Right ventricle myocardium inferior (tissue), 1 donor: ENCODE measurements around the gene TMEM165. TPM values are rescaled to one million over a fixed set of nuclear protein-coding genes. Genes with fewer than 3 reads are reported as not detected.
A peak's percentile ranks its signal among the peaks of the same experiment; 100 is the strongest.

Experiments
- ATAC-seq: fragments of 200-7000 bp; cut with Tn5 transposase; one replicate; pipeline ENCODE4 v1.9.1; 2020; ENCODE audit warnings: mild to moderate bottlenecking, moderate library complexity
- DNase-seq: peaks from one replicate; pipeline ENCODE4 v3.0.0; 2021; ENCODE audit errors: missing footprints
- intact Hi-C: fragments of 100-400 bp; cut with DNase I; formaldehyde crosslinking; loops from one replicate; pipeline ENCODE4 v1.11.0; 2022
- total RNA-seq: library from RNA; stranded (reverse); fragmentation: NEBNext Ultra II Directional; extraction: Animal tissue kit (Norgen Biotek cat#: 25700); gene quantifications from one replicate; pipeline ENCODE4 v1.2.1, GENCODE V29; 2021
- donor health status: DM: no; HTN: yes; CAD: no; lungs with severe emphysema.

Gene TMEM165
- total RNA-seq, 1 donor from 2014 or later: 38.3 TPM

DNA sequence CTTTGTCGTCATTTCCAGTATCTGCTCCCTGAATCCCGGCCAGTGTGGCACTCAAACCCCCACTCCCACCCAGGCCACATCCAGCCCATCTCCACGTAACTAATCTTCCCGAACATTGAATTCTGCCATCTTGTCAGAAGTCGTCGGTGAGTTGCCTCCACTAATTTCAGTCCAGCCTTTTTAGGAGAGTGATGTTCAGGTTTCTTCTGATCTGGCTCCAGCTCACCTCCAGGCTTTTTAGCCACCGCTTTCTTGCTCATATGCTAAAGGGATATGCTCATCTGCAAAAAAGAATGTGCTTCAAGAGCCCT lies 1.3 kb downstream of the TMEM165 start:
- DNase-seq (no peak), ATAC-seq (no peak)
- intact Hi-C loops: loop anchor here (5.0 kb wide), 2 partner anchors 150 to 455 kb away; partner anchors contain the start of genes CLOCK and EXOC1

DNA sequence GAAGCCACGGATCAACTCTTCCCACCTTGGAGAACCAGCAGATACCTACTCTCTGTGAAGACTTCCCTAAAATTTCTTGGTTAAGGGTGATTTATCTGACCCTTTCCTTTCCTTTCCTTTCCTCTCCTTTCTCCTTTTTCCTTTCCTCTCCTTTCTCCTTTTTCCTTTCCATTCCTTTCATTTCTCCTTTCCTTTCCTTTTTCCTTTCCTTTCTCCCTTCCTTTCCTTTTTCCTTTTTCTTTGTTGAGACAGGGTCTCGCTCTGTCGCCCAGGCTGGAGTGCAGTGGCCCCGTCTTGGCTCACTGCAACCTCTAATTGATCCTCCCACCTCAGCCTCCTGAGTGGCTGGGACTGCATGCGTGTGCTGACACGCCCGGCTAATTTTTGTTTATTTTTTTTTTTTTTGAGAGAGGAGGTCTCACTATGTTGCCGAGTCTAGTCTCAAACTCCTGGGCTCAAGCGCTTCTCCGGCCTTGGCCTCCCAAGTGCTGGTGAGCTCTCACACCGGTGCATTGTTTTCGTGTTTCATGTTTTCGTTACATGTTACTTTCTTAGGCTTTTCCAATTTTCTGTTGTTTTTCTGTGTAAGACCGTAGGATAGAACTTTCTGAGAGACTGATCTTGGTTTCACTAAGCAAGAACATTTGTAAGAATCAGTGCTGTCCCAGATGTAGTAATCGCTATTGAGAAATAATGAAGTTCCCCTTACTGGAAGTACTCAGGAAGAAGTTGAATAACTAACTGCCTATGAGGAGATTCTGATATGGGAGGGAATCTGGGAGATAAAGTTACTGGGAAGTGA lies 2.0 kb downstream of the TMEM165 start:
- ATAC-seq: no peak
- intact Hi-C loops: loop anchor here (5.0 kb wide), 2 partner anchors 150 to 455 kb away; partner anchors contain the start of genes CLOCK and EXOC1
- DNase-seq: no peak

DNA sequence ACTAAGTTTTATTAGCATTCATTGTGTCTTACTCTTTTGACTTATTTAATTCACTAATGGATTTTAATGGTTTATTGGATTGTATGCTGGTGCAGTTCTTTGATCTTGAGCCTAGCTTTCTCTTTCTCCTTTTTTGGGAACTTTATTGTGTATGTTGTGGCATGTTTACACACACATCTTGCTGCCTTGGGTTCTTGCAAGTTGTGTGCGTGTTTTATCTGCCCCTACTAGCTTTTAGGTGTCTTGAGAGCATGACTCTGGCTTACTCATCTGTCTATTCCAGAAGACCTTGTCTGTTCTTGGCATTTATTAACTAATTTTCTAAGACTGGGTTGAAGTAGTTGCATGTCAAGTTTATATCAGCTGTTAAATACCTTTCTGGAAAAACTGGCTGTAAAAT lies 2.7 kb downstream of the TMEM165 start:
- DNase-seq (no peak), ATAC-seq (no peak)
- intact Hi-C loops: loop anchor here (5.0 kb wide), 2 partner anchors 149 to 454 kb away; partner anchors contain the start of genes CLOCK and EXOC1

DNA sequence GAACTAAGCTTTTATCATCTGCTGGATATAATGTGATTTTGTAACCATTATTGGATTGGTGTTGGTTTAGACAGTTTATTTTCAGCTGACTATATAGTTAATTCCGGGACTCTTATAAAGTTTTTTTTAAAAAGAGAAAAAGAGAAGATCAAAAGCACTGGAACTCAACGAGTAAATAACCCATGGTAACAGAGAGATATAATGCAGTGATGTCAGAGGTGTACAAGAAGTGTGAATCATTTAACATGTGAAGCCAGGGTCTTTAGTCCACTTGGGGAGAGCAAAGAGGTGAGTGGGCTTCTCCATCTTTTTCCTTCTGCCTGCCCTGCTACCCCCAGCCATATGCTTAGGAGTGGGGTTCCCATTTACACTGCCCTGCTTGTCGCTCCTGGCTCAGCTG lies 3.2 kb downstream of the TMEM165 start:
- no peak for DNase-seq
- intact Hi-C loops: loop anchor here (5.0 kb wide), 2 partner anchors 148 to 453 kb away; partner anchors contain the start of genes CLOCK and EXOC1

DNA sequence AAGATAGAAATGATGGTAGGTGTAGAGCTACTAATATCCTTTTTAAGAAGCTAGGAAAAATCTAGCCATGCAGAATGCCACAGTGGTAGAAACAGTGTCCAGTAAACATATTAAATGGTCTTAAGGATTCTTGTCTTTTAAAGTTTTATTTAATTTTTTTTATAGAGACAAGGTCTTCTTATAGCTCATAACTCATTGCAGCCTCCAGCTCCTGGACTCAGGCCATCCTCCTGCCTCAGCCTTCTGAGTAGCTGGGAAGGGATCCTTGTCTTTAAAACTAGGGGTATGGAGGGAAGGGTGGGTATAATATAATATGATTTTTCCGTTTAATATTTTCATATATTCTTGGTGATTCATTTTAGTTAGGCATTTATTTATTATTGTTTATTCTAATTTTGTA lies 3.8 kb downstream of the TMEM165 start:
- DNase-seq (no peak), ATAC-seq (no peak)
- intact Hi-C loops: loop anchor here (5.0 kb wide), 2 partner anchors 148 to 453 kb away; partner anchors contain the start of genes CLOCK and EXOC1

More for the DNA sequence above, 3.2 kb downstream of the TMEM165 start:
- no peak for ATAC-seq

DNA sequence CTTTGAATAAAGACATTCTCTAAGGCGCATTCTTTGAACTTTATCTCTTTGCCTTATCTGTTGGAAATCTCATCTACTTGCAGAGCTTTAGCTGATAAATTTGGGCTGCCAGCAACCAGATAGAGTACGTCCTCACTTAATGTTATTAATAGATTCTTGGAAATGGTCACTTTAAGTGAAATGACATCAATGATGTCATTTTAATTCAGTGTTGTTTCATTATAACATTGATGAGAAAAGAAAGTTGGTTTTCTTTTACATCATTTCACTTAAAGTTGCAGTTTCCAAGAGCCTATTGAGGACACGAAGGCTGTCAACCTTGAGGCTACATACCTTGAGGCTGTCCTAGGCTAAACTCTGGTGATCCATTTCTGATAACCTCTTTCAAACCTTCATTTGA lies 9.3 kb downstream of the TMEM165 start:
- intact Hi-C loops: no loop called here
- no peak for ATAC-seq
- DNase-seq: no peak

DNA sequence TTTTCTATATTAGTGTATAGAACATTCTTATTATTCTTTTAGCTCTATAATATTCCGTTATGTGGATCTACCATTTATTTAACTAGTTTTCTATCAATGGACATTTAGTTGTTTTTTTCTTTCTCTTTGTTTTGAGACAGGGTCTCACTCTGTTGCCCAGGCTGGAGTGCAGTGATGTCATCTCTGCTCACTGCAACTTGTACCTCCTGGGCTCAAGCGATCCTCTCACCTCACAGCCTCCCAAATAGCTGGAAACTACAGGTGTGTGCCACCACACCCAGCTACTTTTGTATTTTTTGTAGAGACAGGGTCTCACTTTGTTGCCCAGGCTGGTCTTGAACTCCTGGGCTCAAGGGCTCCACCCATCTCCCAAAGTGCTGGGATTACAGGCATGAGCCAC lies 10.8 kb downstream of the TMEM165 start:
- ATAC-seq (no peak), DNase-seq (no peak)
- intact Hi-C loops: no loop called here

DNA sequence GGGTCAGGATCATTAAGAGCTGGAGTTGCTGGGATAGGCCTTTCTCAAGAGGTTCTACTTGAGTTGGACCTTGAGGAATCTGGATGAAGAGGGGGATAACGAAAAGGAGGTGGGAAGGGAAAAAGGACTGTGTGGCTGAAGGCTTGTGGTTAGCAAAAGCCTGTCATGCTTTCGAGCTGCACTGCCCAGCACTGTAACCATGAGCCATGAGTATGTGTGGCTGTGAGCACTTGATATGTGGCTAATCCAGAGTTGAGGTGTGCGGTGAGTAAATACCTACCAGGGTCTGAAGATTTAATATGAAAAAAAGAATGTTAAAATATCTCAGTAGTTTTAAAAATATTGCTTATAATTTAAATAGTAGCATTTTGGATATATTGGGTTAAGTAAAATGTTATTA lies 11.4 kb downstream of the TMEM165 start:
- intact Hi-C loops: no loop called here
- no peak for DNase-seq
- no peak for ATAC-seq

DNA sequence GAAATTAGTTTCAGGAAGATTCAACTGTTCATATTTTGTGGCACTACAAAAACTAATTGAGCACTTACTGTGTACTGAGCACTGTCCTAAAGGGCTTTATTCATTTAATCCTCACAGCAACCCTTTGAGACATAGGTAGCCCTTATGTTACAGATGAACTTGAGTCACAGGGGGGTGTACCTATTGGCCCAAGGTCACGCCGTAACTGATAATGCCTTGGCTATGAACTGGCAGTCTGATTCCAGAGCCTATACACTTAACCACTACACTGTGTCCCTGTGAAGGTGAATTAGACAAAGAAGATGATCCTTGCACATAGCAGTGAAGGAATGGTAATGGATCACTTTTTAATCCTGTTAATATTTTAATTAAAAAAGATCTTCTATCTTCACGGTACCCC lies 12.0 kb downstream of the TMEM165 start:
- no peak for DNase-seq
- peak; percentile 32 for ATAC-seq
- intact Hi-C loops: no loop called here

DNA sequence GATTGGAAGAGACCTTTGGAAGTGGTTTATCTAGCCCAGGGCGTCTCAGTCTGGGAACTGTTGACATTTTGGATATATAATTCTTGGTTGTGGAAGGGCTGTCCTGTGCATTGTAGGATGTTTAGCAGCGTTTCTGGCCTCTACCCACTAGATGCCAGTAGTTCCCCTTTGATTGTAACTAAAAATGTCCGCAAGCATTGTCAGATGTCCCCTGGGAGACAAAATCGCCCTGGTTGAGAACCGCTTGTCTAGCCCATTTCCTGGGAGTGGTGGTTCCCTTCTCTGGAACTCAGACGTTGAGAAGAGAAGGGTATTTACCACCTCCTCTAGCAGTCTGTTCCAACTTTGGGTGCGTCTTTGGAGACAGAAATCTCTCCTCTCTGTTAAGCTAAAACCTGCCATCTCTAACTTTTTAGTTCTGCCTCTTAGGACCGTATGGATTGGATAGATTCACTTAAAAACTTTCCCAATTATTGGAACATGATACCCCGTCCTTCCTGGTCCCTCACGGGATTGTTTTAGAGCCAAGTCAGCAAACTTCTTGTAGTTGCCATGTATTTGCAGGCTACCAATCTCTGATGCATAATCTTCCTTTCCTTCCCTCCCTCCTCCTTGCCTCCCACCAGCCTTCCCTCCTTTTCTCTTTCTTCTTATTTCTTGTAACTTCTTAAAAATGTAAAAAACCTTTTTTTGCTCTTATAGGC lies 13.9 kb downstream of the TMEM165 start:
- ATAC-seq: peak; percentile 42
- intact Hi-C loops: loop anchor here (5.0 kb wide), 1 partner anchor 138 kb away; the partner anchor contains the start of gene CLOCK
- DNase-seq: no peak

DNA sequence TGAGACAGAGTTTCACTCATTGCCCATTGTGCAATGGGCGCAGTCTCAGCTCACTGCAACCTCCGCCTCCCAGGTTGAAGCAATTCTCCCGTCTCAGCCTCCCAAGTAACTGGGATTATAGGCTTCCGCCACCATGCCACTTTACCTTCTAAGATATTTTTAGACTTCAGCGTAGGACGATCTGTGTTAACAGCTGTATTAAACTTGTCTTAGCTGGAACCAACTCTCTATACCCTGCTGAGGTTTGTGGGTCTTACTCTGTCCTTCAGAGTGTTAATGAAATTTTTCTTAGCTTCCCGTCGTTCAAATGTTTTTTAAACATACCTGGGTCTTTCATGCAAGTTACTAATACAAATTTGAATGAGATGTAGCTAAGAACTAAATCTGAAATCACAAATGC lies 14.7 kb downstream of the TMEM165 start:
- intact Hi-C loops: loop anchor here (5.0 kb wide), 1 partner anchor 137 kb away; the partner anchor contains the start of gene CLOCK
- ATAC-seq (no peak), DNase-seq (no peak)

DNA sequence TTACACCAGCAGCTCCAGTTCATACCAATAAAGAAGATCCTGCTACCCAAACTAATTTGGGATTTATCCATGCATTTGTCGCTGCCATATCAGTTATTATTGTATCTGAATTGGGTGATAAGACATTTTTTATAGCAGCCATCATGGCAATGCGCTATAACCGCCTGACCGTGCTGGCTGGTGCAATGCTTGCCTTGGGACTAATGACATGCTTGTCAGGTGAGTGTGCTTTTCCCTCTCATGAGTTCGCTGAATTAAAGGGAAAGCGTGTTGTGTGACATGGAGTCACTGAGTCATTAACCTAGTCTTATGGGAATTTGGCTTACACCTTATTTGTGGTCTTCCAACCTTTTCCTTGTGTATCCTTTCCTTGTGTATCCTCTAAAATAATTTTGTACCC lies 15.9 kb downstream of the TMEM165 start:
- intact Hi-C loops: loop anchor here (5.0 kb wide), 1 partner anchor 136 kb away; the partner anchor contains the start of gene CLOCK
- ATAC-seq (no peak), DNase-seq (no peak)

DNA sequence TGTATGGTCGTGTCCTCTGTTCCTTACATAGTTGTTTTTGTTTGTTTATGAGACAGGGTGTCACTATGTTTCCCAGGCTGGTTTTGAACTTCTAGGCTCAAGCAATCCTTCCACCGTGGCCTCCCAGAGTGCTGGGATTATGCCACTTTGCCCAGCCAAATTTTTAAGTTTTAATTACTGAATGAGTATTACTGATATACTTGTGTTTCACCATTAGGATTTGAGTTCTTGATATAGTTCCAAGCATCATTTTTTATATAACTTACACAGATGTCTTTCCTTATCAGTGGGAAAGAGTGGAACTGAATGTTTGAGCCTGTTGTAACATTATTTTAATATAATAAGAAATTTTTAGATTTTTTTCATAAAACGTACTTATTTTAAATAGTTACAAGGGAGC lies 20.4 kb downstream of the TMEM165 start:
- intact Hi-C loops: no loop called here
- ATAC-seq: no peak

DNA sequence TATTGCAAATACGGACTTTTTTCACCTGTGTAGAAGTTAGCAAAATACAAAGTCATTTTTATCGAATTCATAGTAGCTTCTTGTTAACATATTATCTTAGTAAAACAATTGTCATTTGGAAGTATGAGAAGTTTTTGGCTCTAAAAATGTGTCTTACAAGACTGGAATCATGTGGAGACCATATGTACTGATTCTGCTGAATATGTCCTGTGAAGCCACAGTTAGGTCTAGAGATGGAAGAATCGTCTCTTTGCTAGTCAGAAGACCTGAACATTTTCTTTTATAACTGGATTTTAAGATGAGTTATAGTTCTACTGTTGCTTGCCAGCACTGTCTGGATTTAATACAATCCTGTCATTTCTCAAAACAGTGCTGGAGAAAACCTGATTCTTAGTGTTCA lies 29.0 kb downstream of the TMEM165 start:
- ATAC-seq (no peak), DNase-seq (no peak)
- intact Hi-C loops: no loop called here

More for the DNA sequence above, 20.4 kb downstream of the TMEM165 start:
- no peak for DNase-seq

DNA sequence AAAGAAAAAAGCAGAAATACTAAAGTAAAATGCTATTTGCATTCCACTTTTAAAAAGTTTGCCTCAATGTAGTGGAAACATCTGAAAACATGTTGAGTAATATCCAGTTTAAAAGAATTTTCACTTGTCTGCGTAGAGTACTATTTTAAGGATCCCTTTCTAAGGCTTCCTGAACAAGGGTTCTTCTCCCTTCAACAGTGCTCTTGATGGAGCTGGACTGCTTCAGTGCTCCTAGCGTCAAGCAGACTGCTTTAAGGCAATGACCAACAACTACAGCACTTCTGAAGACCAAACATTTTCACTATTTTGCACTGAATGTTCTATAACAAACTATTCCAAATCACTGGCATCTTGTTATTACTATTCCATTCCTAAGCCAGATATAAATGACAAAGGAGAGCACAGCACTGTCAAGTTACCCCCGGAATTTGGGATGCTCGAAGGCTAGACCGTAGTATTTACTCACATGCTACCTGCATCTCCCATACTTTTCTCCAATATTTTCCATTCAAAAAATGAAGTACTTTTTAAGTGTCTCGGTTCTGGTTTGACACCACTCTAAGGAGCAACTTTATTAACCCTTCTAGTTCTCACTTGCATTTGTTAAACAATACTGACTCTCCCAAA lies 36.1 kb downstream of the TMEM165 start:
- DNase-seq (no peak), ATAC-seq (no peak)
- intact Hi-C loops: no loop called here

DNA sequence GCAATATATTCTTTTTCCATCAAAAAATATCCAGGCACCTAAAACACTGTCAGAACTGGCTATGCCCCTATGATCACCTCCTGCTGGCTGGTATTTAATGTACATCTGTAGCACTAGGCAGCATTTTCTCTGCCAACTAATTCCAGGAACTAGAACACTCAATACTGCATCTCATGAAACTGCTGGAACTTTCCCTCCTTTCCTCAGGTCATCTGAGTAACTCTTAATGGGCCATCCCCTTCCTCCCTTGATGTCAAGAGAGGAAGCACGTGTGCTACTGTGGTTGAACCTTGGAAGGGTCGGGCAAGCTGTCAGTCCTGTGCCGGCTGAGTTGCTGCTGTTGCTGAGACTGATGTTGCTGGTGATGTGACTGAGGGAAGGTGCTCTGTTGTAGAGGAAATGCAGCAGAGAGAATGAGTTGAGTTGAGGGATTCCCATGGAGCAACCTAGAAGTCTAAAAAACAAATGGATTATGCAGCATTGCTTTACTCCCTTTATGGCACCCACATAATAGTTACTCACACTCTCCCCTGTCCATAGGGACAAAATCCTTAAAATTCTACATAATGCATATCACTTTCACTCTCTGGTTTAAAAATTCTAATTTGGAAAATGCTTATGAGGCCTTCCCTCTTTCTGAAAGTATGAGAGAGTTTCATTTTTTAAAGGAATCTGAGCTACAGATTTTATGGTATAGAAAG lies 39.5 kb downstream of the TMEM165 start:
- intact Hi-C loops: no loop called here
- ATAC-seq: peak; percentile 34
- DNase-seq: no peak

DNA sequence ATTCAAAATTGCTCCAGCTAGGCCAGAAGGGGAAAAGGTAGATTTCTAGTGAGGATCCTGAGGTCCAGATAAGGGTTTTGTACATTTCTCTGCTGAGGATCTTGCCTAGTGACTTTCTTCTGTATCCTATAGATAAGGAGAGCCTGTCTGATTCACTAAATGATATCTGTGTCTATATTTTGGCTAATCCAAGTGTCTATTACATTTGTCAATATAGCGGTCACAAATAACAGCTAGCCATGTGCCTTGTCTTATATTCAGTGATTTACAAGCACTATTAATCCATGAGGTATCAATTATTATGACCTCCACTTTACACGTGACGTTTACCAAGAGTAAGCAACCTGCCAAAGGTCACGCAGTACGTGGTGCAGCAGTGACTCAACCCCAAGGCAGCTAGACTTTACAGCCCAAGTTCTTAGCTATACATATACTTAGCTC lies 41.6 kb downstream of the TMEM165 start:
- DNase-seq: no peak
- intact Hi-C loops: no loop called here
- ATAC-seq: no peak

DNA sequence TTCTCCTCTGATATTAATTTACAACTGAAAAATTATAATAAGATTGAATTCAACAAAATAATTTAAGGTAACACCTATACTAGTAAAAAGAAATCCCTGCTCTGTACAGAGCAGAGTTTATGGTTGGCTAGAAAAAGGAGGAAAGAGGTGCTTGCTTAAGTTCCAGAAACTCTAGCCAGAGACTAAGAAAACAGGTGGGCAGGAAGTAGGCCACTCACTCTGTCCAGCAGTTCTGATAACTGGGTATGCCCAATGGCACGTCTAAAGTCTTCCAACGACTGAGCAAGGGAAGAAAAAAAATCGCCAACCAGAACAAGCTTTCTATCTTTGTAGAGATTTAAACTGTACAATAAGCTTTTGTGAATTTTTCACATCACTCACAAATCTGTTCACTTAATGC lies 42.1 kb downstream of the TMEM165 start:
- ATAC-seq (no peak), DNase-seq (no peak)
- intact Hi-C loops: no loop called here

DNA sequence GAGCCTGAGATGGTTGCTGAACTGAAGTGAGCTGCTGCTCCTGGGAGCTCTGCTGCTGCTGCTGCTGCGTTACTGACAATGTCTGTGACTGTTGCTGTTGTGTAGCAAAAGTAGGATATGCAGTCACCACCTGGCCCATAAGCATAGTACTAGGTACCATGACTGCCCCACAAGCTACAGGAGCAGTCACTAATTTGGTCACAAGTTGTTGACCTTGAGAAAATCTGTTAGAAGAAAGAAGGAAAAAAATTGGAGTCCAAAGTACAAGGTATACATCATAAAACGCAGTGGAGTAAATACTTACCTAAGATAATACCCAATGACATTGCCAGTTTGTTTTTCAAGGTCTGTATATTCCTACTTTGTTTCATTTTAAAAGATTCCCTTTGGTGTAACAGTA lies 42.6 kb downstream of the TMEM165 start:
- no peak for ATAC-seq
- intact Hi-C loops: no loop called here
- no peak for DNase-seq
